Bone marrow (tissue), 2 donors: ENCODE measurements around the gene MPHOSPH6.
"Not testable (repeated sequence)": the region's sequence is repeated elsewhere in the genome, so short reads cannot be mapped to it uniquely, and the experiment has no call there.

Experiments used
- DNase-seq, 2 donors: peaks; one replicate each; lab custom pipeline; 2025; lab: John Stamatoyannopoulos, UW

Gene MPHOSPH6

GRCh38 chr16:82169861-82170845, at the start of gene MPHOSPH6:
TSS of gene MPHOSPH6 (minus strand) at chr16:82170224. CDS start at chr16:82170175, 49 bp downstream.
- DNase-seq: peak; percentile 73 to 74

- no peak for DNase-seq
These were observed 49.3 kb upstream of the MPHOSPH6 start for GRCh38 chr16:82219298-82219697.

GRCh38 chr16:82209314-82209713, 39.3 kb upstream of the MPHOSPH6 start:
- not testable (repeated sequence) for DNase-seq

- no peak for DNase-seq
These were observed 33.2 kb upstream of the MPHOSPH6 start for GRCh38 chr16:82203198-82203597.

- DNase-seq: no peak
These were observed 31.9 kb upstream of the MPHOSPH6 start for GRCh38 chr16:82201926-82202325.

- no peak for DNase-seq
These were observed 31.3 kb upstream of the MPHOSPH6 start for GRCh38 chr16:82201351-82201750.

GRCh38 chr16:82199209-82199608, 29.2 kb upstream of the MPHOSPH6 start:
- DNase-seq: no peak

GRCh38 chr16:82197540-82198240, 27.7 kb upstream of the MPHOSPH6 start:
- no peak for DNase-seq

GRCh38 chr16:82195917-82196494, 26.0 kb upstream of the MPHOSPH6 start:
- DNase-seq: no peak

- DNase-seq: no peak
These were observed 24.1 kb upstream of the MPHOSPH6 start for GRCh38 chr16:82194086-82194485.

- peak; percentile 9 to 75 for DNase-seq
These were observed 22.6 kb upstream of the MPHOSPH6 start for GRCh38 chr16:82192665-82193064.

GRCh38 chr16:82190386-82190785, 20.4 kb upstream of the MPHOSPH6 start:
- DNase-seq: no peak

- no peak for DNase-seq
These were observed 17.8 kb upstream of the MPHOSPH6 start for GRCh38 chr16:82187829-82188228.

- DNase-seq: no peak
These were observed 15.0 kb upstream of the MPHOSPH6 start for GRCh38 chr16:82185012-82185411.

GRCh38 chr16:82184213-82184612, 14.2 kb upstream of the MPHOSPH6 start:
- DNase-seq: no peak

- no peak for DNase-seq
These were observed 13.0 kb upstream of the MPHOSPH6 start for GRCh38 chr16:82183004-82183397.

- DNase-seq: no peak
These were observed 12.4 kb upstream of the MPHOSPH6 start for GRCh38 chr16:82182266-82183003.

- no peak for DNase-seq
These were observed 11.6 kb upstream of the MPHOSPH6 start for GRCh38 chr16:82181461-82182185.

- DNase-seq: no peak
These were observed 8.3 kb upstream of the MPHOSPH6 start for GRCh38 chr16:82178352-82178751.

- DNase-seq: no peak
These were observed 7.5 kb upstream of the MPHOSPH6 start for GRCh38 chr16:82177555-82177954.

- DNase-seq: no peak
These were observed 6.2 kb upstream of the MPHOSPH6 start for GRCh38 chr16:82176204-82176603.
